Measurements from ENCODE around the gene CPN1. TPM values are rescaled to one million over a fixed set of nuclear protein-coding genes. Genes with fewer than 3 reads are reported as not detected.

Gene CPN1
- polyA plus RNA-seq, 3 donors, result not detected

- 17 to 32% (median 31%) methylated on average over 9 of the region's 9 CpGs for WGBS, 3 donors
- H3K27ac ChIP-seq (ENCODE audit: low read depth, low read length), result no peak overlapping the region
These were observed 72.9 kb downstream of the CPN1 start for GRCh38 chr10:100008708-100009282.

GRCh38 chr10:100008142-100008522, 73.5 kb downstream of the CPN1 start:
- no peak overlapping the region for H3K27ac ChIP-seq (ENCODE audit: low read depth, low read length)
- WGBS, 3 donors, result 22 to 42% (median 36%) methylated on average over 6 of the region's 6 CpGs

- 54 to 59% (median 58%) methylated on average over 10 of the region's 10 CpGs for WGBS, 3 donors
- H3K27ac ChIP-seq (ENCODE audit: low read depth, low read length), result no peak overlapping the region
These were observed 74.2 kb downstream of the CPN1 start for GRCh38 chr10:100007231-100008141.

- 30 to 80% (median 35%) methylated on average over 4 of the region's 4 CpGs for WGBS, 3 donors
- H3K27ac ChIP-seq (ENCODE audit: low read depth, low read length), result no peak overlapping the region
These were observed 75.3 kb downstream of the CPN1 start for GRCh38 chr10:100006243-100006886.

GRCh38 chr10:100004805-100005510, 76.7 kb downstream of the CPN1 start:
- WGBS, 3 donors, result 77 to 86% (median 80%) methylated on average over 3 of the region's 3 CpGs
- H3K27ac ChIP-seq (ENCODE audit: low read depth, low read length), result no peak overlapping the region

GRCh38 chr10:100000109-100000644, 81.5 kb downstream of the CPN1 start:
- 79 to 91% (median 90%) methylated on average over 6 of the region's 6 CpGs for WGBS, 3 donors
- no peak overlapping the region for H3K27ac ChIP-seq (ENCODE audit: low read depth, low read length)

- WGBS, 3 donors, result 87 to 93% (median 88%) methylated on average over 8 of the region's 8 CpGs
- H3K27ac ChIP-seq (ENCODE audit: low read depth, low read length), result no peak overlapping the region
These were observed 82.2 kb downstream of the CPN1 start for GRCh38 chr10:99999319-100000108.

- no peak overlapping the region for H3K27ac ChIP-seq (ENCODE audit: low read depth, low read length)
- 88 to 92% (median 90%) methylated on average over 6 of the region's 6 CpGs for whole genome bisulfite sequencing, 3 donors
These were observed 82.8 kb downstream of the CPN1 start for GRCh38 chr10:99998889-99999288.

GRCh38 chr10:99996671-99997648, 84.7 kb downstream of the CPN1 start:
- WGBS, 3 donors, result 31 to 43% (median 40%) methylated on average over 4 of the region's 4 CpGs
- H3K27ac ChIP-seq (ENCODE audit: low read depth, low read length), result no peak overlapping the region

- no peak overlapping the region for H3K27ac ChIP-seq (ENCODE audit: low read depth, low read length)
- WGBS, 3 donors, result 64 to 87% (median 83%) methylated on average over 3 of the region's 3 CpGs
These were observed 86.0 kb downstream of the CPN1 start for GRCh38 chr10:99995713-99996112.

GRCh38 chr10:99995269-99995668, 86.4 kb downstream of the CPN1 start:
- WGBS, 3 donors, result 62 to 83% (median 67%) methylated on average over 3 of the region's 3 CpGs
- H3K27ac ChIP-seq (ENCODE audit: low read depth, low read length), result no peak overlapping the region

GRCh38 chr10:99994801-99995200, 86.9 kb downstream of the CPN1 start:
- WGBS, 3 donors, result 96 to 98% (median 97%) methylated on average over 4 to 5 of the region's 5 CpGs
- no peak overlapping the region for H3K27ac ChIP-seq (ENCODE audit: low read depth, low read length)

GRCh38 chr10:99993701-99994689, 87.7 kb downstream of the CPN1 start:
- WGBS, 3 donors, result 47 to 80% (median 51%) methylated on average over 8 of the region's 8 CpGs
- no peak overlapping the region for H3K27ac ChIP-seq (ENCODE audit: low read depth, low read length)

All from adipose tissue (tissue), 3 donors.